GM19238 (cell line): ENCODE results near the gene AQP6.
"Not testable (repeated sequence)": the region's sequence is repeated elsewhere in the genome, so short reads cannot be mapped to it uniquely, and the experiment has no call there.

Experiments used
- DNase-seq: peaks from one replicate; pipeline ENCODE4 v3.0.0; 2011; ENCODE audit warnings: low spot score; ENCODE audit not compliant: insufficient read length

The AQP6 gene

DNA sequence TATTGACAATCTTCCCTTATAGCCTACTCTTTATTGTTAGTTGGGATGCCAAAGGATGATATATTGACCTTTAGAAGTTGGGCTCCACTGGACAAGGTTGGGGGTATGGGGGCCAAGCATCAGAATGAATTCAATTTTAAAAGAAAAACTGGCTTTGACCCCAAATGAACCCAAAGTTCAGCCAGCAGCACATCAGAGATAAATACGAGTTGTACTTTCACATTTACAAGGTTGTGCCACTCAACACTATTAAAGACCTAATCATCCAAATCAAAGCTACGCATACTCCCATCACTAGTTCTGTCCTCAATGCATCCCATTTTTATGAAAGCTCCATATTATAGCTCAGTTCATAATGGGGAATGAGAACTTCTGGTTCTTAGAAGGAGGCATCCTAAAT, 16.7 kb downstream of the AQP6 start:
- not testable (repeated sequence) for DNase-seq

DNA sequence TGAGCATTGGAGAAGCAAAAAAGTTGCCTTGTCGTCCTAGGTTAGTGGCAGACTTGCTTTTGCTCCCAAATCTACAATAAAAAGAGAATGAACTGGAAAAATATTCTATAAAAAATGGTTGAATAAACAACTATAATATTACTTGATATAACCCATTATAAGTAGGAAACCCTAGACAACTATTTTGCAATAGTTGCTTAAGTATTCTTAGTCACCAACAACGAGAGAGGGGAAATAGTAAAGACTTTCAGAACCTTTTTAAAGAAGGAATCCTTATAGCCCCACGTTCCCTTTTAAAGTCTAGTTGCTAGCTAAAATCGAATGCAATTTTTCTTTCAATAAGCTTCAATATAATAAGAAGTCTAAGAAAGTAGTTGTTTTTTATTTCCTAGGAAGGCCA, 17.5 kb downstream of the AQP6 start:
- DNase-seq = no peak

DNA sequence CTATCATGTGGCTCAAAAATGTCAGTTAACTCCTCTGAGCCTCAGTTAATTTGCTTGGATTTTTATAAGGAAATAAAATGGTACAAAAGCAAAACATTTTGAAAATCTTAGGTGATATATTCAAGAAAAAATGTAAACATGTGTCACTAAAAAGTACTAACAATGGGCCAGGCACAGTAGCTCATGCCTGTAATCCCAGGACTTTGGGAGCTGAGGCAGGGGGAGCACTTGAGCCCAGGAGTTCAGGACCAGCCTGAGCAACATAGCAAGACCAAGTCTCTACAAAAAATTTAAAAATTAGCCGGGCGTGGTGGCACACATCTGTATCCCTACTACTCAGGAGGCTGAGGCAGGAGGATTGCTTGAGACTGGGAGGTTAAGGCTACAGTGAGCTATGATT, 25.7 kb downstream of the AQP6 start:
- no peak for DNase-seq

DNA sequence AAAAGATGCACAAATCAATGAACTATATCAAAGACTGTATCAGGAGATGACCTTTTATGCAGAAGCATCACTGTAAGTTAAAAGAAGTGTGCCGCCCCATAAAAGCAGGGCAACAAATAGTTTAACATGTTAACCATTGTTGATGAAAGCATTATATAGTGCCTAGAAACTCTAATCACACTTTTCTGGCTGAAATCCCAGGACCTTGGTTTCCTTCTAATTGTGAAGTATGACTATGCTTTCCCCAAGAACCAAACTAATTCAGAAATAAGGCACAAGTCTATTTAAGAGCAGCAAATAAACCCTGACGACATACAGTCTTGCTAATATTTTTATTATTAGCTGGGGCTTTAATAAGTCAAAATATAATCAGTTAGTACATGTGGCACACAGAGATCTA, 30.8 kb downstream of the AQP6 start:
- DNase-seq = no peak

DNA sequence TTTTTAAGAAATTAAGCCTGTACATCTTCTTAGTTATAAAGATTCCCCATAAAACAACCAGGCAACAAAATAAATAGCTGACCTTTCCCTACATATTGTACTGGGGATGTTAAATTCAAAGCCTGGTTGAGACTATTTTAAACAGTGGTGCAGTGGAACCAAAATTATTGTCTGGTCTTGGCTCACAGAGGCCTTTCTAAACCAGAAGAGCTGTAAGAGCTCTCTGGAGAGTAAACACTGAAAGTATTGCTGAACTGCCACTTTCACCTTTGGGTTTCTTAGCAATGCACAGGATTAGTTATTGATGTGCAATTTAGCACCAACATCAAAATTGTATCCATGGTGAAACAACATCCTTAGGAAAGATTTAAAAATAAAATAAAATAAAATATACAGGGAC, 31.9 kb downstream of the AQP6 start:
- DNase-seq = no peak

DNA sequence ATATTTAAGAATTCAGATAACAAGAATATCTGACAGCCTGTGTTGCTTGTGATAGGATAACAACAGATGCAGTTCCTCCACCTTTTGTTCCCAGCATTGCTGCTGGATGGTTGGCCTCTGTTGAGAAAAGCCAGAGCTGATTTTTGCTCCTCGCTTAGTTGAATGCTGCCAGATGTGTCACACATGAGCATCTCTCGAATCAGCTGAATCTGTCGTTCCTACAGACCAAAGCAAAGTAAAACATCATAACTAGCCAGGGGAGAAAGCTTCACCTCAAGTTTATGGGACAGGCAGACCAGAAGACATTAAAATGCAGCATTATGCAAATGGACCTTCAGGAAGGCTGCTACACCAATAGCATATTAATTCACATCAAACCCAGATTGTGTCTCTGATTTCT, 32.4 kb downstream of the AQP6 start:
- no peak for DNase-seq

DNA sequence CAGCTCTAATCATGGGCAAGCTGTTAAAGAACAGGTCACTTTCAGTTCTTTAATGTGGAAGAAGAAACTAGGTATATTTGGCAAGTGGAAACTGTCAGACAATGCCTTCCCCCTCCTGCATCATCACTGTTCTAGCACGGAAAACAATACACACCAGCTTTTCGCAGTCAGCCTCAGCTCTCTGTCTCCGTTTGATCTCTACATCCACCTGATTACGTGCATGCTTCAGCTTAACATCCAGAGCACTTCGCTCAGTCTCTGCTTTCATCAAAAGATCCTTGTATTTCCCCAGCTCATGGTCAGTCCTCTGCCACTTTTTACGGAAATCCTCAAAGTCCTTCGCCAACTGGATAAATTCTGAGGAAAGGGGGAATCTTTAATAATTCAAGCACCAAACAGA, 33.5 kb downstream of the AQP6 start:
- DNase-seq = no peak

DNA sequence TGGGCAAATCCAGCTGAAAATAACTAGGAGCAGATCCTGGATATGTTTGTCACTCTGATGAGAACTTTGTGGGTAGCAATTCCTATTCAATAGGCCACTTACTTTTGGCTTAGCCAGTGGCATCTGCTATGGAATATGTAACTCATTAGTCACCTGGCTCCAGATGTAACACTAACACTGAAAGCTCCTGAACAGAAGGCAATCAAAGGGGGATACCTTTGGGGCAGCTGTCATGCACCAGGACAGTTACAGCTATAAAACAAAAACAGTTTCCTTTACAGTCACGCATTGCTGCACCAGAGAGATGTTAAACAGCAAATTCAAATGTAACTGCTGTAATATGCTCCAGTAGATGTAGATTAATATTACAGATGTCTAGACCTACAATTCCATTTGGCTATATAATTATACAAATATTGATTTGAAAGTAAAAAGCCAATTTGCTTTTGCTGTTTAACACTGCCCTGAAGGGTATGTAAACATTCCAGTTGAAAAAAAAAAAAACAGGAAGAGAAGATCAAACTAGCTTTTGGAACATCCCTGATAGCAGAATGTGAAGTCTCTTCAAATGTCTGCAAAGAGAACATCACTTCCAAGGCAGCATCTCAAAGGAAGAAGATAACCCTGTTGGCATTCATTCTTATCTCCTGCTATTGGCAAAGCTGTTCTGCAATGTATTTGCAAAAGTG, 34.2 kb downstream of the AQP6 start:
- no peak for DNase-seq

DNA sequence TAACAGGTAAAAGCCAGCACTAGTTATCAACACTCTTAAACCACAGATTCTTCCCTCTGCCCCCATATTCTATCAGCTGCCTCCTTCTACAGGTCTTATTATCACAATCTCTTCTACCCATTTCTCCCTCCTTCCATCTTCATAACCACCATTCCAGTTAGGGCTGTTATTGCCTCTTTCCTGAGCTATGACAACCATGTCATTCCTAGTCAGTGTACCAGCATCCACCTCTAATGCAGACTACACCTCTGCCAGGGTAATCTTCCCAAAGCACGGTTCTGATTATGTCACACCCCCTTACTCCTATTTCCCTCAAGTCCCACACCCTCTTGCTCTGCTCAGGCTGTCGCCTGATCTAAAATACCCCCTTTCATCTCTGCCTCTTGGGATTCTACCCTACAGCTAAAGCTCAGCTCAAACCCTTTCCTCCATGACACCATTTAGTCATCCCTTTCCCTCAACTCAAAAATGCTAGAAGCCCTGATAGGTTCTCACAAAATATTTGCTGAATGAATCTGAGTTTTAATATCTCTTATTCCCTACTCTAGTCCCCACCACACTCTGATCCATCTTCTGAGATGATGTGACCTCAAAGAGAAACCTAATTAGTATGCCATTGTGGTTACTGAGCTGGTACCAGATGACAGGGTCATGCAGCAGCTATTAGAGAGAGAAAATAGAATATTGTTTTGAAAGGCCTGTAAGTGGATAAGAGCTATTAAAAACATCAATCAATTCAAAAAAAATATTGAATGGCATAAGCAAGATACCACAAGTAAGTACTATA, 40.8 kb downstream of the AQP6 start:
- no peak for DNase-seq

DNA sequence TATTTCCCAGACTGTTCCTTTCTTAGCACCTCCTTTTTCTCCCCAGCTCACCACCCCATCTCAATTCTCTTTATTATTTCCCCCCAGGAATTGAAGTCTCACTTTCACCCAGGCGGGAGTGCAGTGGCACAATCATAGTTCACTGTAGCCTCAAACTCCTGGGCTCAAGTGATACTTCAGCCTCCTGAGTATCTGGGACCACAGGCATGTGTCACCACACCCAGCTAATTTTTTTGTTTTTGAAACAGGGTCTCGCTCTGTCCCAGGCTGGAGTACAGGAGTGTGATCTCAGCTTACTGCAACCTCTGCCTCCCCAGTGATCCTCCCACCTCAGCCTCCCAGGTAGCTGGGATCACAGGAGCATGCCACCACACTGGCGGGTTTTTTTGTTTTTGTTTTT, 41.6 kb downstream of the AQP6 start:
- no peak for DNase-seq

DNA sequence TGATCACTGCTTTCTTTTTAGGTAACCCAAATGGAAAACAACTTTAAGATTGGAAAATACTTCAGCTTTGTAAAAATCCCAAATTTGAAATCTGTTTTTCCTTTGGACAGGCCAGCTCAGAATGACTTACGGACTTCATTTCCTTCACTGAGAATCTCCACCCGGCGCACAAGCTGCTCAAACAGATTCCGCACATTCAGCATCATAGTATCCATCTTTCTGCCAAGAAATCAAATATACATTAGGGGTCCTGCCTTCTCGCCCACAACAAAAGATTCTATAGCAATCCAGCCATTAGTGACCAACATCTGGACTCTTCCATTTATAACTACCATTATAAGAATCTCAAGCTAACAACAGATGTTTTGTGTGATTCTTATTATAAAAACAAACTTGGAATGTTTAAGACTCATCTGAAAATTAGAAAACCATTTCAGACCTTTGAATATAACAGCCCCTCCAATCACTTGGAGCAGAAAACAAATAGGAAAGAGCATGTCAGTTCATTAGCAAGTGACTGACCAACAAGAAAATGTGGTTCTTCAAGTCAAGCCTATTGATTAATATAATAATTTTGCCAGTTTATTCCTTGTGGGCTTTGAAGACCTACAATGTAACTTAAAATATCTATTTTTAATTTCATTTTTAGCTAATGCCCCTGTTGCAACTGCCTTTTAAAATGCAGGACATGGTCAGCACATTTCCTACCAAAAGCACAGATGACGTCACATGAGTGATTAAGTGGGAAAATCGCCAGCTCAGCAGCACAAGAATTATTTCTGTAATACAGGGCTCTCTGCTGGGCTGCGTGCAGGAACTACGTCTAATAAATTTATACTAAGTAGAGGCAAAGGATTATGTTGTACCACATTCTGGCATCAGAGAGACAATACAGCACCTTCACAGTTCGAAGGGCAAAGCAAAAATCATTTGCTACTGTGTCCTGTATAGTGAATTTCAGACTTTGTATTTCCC, 44.0 kb downstream of the AQP6 start:
- DNase-seq = no peak

DNA sequence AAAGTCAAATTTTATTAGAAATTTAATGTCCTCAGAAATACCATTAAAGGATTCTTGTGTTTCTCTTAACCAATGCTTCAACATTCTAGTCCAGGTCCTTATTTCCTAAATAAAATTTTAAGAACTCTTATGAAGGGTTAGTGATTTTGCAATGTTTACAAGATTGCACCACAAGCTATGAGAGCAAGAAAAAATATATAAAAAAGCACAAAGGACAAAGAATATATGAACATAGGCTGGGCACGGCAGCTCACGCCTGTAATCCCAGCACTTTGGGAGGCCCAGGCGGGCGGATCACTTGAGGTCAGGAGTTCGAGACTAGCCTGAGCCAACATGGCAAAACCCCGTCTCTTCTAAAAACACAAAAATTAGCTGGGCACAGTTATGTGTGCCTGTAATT, 44.9 kb downstream of the AQP6 start:
- no peak for DNase-seq

DNA sequence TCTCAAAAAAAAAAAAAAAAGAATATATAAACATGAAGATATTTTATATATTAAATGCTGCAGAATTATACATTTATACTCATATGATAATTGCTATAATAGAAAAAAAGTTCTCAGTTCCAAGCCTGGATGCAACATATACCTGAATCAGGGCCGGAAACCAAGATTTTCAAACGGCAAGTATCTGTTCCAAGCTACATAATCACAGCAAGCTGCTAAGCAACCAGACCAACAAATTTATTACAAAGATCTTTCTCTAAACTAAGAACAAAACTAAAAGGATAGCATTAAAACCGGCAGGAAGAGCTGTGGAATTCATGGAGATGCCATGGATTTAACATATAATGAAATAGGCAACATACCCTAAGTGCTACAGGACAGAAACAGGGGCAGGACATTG, 45.4 kb downstream of the AQP6 start:
- no peak for DNase-seq

DNA sequence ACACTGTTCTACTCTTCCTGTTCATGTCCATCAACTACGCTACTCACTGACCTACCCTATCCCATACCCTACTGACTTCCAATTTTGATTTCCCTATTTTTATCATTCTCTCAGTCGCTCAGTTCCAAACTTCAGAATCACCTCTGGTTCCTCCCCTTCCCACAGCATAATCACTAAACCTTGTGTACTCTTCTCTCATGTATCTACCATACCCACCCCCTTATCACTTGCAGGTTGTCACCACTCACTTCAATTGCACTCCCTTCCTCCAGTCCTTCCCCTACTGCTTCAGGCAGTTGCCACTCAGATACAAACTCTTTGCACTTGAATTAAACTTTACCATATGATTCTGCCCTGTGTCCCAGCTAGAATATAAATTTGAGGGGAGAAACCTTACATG, 46.2 kb downstream of the AQP6 start:
- DNase-seq = no peak

DNA sequence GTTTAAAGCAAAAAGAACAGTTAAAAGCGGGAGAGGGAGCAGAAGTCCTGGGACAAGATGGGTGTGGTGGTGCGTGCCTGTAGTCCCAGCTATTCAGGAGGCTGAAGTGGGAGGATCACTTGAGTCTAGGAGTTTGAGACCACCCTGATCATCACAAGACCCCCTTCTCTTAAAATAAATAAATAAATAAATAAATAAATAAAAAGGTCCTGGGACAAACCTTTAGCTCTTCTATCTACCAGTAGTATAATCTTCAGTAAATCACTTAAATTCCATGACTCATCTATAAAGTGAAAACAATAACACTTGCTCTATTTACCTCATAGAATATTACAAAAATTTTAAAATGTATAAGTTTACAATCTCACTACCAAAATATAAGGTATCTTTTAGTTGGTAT, 46.8 kb downstream of the AQP6 start:
- no peak for DNase-seq

DNA sequence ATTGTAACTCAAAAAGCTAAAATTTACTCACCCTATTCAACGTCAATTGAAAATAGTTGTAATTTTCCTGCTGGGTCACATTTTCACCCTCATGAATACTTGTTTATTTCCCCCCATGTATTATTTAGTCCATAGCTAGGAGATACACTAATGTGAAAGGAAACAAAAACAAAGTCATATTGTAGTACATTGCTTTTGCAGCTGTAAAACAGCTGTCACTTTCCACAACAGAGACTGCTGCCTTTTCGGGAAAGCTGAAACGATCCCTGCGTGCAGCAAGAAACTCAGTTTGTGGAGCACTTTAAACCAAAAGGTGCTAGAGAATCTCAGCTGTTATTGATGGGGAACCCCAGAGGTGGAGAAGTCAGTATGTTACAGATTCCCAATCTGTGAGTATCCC, 48.3 kb downstream of the AQP6 start:
- no peak for DNase-seq

DNA sequence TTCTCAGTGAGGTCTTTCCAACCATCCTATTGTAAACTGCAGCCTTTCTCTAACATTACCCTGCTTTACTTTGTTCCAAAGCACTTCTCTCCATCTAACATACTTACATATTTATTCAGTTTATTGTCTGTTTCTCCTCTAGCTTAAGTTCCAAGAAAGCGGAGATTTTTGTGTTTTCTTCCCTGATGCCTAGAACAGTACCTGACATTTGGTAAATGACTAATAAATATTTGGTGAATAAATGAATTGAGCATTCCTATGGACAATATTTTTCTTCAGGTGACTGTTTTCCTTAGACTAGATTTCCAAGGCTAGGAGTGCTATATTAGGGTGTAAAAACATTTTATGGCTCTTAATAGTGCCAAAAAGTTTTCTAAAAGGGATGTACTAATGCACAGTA, 50.2 kb downstream of the AQP6 start:
- no peak for DNase-seq

DNA sequence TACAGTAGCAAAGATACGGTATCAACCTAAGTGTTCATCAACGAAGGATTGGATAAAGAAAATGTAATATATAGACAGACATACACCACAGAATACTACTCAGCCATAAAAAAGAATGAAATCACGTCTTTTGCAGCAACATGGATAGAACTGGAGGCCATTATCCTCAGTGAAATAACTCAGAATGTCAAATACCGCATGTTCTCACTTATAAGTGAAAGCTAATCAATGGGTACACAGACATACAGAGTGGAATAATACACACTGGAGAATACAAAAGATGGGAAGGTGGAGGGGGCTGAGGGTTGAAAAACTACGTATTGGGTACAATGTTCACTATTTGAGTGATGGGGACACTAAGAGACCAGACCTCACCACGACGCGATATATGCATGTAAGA, 51.5 kb downstream of the AQP6 start:
- no peak for DNase-seq

DNA sequence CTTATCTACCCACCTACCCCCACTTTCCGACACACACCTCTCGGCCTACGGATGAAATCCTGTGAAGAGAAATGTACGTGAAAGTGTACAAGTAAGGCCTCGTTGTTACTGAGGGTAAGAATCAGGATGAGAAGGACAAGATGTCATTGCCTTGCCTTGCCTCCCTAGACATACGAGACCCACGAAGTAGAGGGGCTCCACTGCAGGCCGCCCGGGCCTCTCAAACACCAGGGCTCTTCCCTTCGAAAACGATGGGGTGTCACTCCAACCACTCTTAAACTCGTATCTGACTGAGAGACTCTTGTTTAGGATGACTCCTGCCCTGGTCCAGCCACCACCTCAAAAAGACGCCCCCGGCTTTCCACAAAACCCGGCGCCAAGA, 52.0 kb downstream of the AQP6 start:
- no peak for DNase-seq

DNA sequence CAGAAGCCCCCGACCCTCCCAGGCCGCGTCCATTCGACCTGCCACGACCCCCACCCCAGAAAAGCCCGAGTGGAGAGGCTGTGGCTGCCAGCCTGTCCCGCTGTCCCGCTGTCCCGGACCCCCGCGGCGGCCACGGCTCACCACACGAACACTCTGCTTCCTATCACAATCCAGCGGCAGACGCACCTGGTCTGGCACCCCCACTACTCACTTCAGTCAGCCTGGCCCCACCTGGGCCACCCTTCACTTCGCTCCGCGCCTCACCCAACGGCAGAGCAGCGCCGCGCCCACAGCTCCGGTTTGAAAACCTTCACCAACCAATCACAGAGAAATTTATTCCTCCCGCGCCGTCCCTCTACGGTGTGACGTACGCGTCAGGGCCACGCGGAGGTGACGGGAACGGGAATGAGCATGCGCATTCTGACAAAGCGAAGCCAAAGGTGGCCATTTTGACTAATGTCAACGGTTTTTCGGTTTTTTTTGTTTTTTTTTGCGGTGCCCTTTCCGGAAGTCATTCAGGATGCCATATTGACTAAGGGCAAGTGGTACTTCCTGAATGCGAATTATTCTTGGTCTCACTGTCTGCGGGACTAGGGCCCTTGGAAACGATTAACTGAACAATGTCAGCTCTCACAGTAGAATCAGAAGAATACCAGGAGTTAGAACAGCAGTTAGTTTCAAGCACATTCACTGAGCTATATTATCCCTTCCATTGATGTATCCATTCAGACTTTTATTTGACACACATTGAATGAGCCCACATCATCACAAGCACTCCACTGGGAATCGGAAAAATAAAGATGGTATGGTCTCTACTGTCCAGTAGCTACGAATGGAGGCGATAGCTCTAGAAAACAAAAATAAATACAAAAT, 52.7 kb downstream of the AQP6 start, which contains the start of gene RACGAP1:
TSS of gene RACGAP1 (minus strand) at position 308 of the 873 bp plus-strand sequence. CDS start 8,779 bp downstream, outside the sequence.
- peak; percentile 94 for DNase-seq

DNA sequence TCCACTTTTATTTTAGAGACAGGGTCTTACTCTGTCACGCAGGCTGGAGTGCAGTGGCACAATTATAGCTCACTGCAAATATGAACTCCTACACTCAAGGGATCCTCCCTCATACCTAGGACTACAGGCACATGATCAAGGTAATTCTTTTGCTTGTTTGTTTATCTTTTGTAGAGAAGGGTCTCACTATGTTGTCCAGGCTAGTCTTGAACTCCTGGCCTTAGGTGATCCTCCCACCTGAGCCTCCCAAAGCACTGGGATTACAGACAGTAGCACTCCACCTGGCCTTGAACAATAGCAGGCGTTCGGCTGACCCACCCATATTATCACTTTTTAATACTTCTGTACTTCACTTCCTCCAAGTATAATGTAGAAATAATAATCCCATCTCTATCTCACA, 53.9 kb downstream of the AQP6 start:
- DNase-seq = no peak
